GM21723 (cell line): ENCODE results near the gene IL6ST.
"Not testable (repeated sequence)": the region's sequence is repeated elsewhere in the genome, so short reads cannot be mapped to it uniquely, and the experiment has no call there.

ENCODE experiments used
- ATAC-seq: cut with Tn5 transposase; IDR thresholded peaks from one replicate; pipeline ENCODE4 v1.9.1; 2021; ENCODE audit warnings: mild to moderate bottlenecking, moderate library complexity; ENCODE audit not compliant: unreplicated experiment

IL6ST gene

DNA sequence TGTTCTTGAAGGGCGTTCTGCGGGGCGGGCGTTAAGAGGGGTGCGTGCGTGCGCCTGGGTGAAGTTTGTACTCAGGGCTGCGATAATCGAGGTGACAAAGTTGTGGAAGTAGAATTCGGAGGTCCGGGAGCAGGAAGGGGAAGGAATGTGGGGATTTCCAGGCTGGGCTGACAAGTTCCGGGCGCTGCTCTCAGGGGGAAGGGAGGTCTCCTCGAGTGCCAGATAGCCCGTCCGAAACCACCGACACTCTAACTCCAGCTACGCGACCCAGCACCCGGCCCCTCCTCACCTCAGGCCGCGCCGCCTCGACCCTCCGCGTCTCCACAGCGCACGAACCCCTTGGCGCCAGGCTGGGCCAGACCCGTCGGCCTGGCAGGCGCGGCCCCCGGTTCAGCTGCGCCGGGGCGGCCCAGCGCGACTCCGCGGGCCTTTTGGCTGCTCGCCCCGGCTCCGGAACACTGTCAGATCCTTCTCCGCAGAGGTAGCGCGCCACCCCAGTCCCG lies at the start of gene IL6ST:
IL6ST (minus strand) TSS at position 469 of the 503 bp plus-strand sequence. CDS start 18,685 bp downstream, outside the sequence.
- peak; percentile 46 for ATAC-seq

- ATAC-seq, result no peak
Measured at GRCh38 chr5:56039985-56040384, 45.2 kb upstream of the IL6ST start.

DNA sequence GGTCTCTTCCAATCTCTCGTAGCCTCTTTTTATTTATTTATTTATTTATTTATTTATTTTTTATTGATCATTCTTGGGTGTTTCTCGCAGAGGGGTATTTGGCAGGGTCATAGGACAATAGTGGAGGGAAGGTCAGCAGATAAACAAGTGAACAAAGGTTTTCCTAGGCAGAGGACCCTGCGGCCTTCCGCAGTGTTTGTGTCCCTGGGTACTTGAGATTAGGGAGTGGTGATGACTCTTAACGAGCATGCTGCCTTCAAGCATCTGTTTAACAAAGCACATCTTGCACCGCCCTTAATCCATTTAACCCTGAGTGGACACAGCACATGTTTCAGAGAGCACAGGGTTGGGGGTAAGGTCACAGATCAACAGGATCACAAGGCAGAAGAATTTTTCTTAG lies 43.4 kb upstream of the IL6ST start:
- ATAC-seq, result not testable (repeated sequence)

DNA sequence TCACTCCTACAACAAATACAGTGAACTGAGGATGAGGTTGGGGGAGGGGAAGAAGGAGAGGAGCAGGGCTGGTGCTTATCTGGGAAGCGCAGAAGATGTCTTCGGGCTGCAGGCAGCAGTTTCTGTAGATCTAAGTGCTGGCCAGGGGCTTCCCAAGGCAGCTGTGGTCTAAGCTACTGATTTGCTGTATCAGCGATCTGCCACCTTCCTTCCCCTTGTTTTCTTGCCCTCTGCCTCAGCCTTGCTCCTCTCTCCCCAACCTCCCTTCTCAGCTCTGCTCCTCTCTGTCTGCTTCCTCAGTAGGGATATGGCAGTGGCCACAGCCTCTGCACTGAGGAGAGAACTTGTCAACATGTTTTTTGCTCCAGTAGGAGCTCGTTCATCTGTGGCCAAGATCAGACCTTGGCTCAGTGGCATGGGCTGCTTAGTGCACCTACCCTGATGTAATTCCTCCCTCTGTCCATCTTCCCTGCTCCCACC lies 42.8 kb upstream of the IL6ST start:
- ATAC-seq, result no peak

DNA sequence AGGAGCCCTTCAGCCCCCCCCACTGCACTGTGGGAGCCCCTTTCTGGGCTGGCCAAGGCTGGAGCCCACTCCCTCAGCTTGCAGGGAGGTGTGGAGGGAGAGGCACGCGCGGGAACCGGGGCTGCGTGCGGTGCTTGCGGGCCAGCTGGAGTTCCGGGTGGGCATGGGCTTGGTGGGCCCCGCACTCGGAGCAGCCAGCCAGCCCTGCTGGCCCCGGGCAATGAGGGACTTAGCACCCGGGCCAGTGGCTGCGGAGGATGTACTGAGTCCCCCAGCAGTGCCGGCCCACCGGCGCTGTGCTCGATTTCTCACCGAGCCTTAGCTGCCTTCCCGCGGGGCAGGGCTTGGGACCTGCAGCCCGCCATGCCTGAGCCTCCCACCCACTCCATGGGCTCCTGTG lies 40.6 kb upstream of the IL6ST start:
- not testable (repeated sequence) for ATAC-seq

- not testable (repeated sequence) for ATAC-seq
Measured at GRCh38 chr5:56029871-56030630, 35.3 kb upstream of the IL6ST start.

DNA sequence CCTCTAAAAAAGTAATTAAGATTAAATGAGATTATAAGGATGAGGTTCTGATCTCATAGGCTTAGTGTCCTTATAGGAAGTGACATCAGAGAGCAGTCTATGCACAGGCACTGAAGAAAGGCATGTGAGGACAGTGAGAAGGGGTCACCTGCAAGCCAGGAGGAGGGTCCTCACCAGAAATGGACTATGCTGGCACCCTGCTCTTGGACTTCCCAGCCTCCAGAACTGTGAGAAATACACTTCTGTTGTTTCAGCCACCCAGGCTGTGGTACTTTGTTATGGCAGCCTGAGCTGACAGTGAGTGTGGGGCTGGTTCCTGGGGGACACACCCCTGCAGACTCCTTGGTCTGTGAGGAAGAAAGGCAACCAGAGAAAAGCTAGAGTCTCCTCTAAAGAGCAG lies 34.7 kb upstream of the IL6ST start:
- no peak for ATAC-seq

GRCh38 chr5:56028708-56029107 lies 33.9 kb upstream of the IL6ST start:
- ATAC-seq, result no peak

- ATAC-seq, result peak; percentile 76
Measured at GRCh38 chr5:56026863-56027300, 32.1 kb upstream of the IL6ST start.

- no peak for ATAC-seq
Measured at GRCh38 chr5:56025151-56025885, 30.6 kb upstream of the IL6ST start.

- peak; percentile 44 for ATAC-seq
Measured at GRCh38 chr5:56024810-56025150, 30.0 kb upstream of the IL6ST start.

- ATAC-seq, result no peak
Measured at GRCh38 chr5:56023296-56023695, 28.5 kb upstream of the IL6ST start.

GRCh38 chr5:56019306-56020272 lies 24.8 kb upstream of the IL6ST start:
- no peak for ATAC-seq

DNA sequence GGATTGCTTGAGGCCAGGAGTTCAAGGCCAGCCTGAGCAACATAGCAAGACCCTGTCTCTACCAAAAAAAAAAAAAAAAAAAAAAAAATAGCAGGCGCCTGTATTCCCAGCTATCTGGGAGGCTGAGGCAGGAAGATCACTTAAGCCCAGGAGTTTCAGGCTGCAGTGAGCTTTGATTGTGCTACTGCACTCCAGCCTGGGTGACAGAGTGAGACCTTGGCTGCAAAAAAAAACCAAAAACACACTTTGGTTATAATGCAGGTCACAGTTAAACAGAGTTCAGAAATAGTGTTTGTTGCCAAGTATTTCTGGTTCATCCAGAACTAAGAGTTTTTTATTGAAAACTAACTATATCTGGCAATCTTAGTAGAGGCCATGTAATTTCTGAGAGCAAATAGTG lies 24.1 kb upstream of the IL6ST start:
- no peak for ATAC-seq

DNA sequence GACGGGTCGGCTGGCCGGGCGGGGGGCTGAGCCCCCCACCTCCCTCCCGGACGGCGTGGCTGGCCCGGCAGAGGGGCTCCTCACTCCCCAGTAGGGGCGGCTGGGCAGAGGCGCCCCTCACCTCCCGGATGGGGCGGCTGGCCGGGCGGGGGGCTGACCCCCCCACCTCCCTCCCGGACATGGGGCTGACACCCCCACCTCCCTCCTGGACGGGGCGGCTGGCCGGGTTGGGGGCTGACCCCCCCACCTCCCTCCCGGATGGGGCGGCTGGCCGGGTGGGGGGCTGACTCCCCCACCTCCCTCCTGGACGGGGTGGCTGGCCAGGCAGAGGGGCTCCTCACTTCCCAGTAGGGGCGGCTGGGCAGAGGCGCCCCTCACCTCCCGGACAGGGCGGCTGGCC lies 19.9 kb upstream of the IL6ST start:
- not testable (repeated sequence) for ATAC-seq

DNA sequence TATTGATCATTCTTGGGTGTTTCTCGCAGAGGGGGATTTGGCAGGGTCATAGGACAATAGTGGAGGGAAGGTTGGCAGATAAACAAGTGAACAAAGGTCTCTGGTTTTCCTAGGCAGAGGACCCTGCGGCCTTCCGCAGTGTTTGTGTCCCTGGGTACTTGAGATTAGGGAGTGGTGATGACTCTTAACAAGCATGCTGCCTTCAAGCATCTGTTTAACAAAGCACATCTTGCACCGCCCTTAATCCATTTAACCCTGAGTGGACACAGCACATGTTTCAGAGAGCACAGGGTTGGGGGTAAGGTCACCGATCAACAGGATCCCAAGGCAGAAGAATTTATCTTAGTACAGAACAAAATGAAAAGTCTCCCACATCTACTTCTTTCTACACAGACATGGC lies 19.2 kb upstream of the IL6ST start:
- not testable (repeated sequence) for ATAC-seq

GRCh38 chr5:56012281-56012963 lies 17.7 kb upstream of the IL6ST start:
- ATAC-seq, result peak; percentile 82

DNA sequence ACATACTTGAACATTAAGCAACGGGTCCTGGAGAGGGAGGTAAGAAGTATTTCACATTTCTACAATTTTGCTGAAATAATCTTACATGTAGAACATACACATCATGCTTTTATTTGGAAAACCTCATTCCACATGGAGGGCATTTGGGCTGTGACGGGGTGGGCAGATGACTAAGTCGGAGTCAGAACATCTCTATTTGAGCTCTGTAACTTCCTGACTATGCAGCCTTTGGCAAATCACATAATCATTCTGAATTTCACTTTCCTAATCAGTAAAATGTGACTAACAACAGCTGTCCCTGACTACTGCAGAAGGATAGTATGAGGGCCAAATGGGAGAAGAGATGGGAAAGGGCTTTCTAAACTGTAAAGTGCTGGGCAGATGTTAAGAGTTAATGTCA lies 17.1 kb upstream of the IL6ST start:
- peak; percentile 48 for ATAC-seq

- ATAC-seq, result no peak
Measured at GRCh38 chr5:56010431-56010830, 15.7 kb upstream of the IL6ST start.

DNA sequence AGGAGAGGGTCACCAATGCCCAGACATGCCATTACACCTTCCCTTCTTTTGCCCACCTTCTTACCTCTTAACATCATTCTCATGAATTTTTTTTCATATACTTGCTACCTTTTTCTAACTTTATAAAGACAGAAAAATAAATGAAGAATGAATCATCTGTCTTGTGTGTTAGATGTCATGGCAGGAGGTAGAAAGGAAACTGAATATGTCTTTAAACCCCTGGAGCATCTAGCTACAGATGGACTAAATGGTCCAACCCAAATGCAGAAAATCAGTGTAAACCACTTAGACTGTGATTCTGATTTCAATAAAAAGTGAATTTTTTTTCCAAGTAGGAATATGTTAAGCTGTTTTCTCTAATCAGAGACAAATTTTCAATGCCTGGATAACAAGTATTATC lies 11.8 kb upstream of the IL6ST start:
- ATAC-seq, result no peak
